MCF 10A (cell line): Measurements from ENCODE around the gene SFPQ. TPM values are rescaled to one million over a fixed set of nuclear protein-coding genes. Genes with fewer than 3 reads are reported as not detected.

Source experiments
- BruUV-seq: library from RNA; stranded (reverse); fragments of 400-500 nt; replicated peaks from 2 replicates; lab custom pipeline; 2021; lab: Mats Ljungman, UMichigan
- CTCF ChIA-PET: fragments of 300-600 bp; sonication (Branson Sonifier 250); formaldehyde crosslinking; extraction: SDS; loops from one replicate; lab custom pipeline; 2021; ENCODE audit warnings: antibody characterized with exemption, inconsistent platforms; lab: Yijun Ruan, JAX
- POLR2A ChIA-PET: fragments of 300-600, 350-650 bp; sonication (Branson Sonifier 250); formaldehyde crosslinking; extraction: SDS; loops from one replicate; lab custom pipeline; 2020; ENCODE audit warnings: antibody characterized with exemption, inconsistent platforms; lab: Yijun Ruan, JAX
- DNase-seq: peaks from one replicate; pipeline ENCODE4 v3.0.0-alpha.2; 2018; ENCODE audit not compliant: unreplicated experiment
- H3K27ac Mint-ChIP-seq: one replicate; pipeline ENCODE4 v1.8.0; 2022; ENCODE audit warnings: mild to moderate bottlenecking, low read depth, mixed read lengths; ENCODE audit not compliant: unreplicated experiment
- H3K27me3 Mint-ChIP-seq: one replicate; pipeline ENCODE4 v1.8.0; 2022; ENCODE audit warnings: mixed read lengths; ENCODE audit not compliant: insufficient read depth, unreplicated experiment
- H3K36me3 Mint-ChIP-seq: one replicate; pipeline ENCODE4 v1.8.0; 2022; ENCODE audit warnings: mild to moderate bottlenecking, moderate library complexity, mixed read lengths; ENCODE audit not compliant: insufficient read depth, unreplicated experiment
- H3K4me1 Mint-ChIP-seq: one replicate; pipeline ENCODE4 v1.8.0; 2022; ENCODE audit warnings: mixed read lengths; ENCODE audit not compliant: insufficient read depth, unreplicated experiment
- H3K4me3 Mint-ChIP-seq: one replicate; pipeline ENCODE4 v1.8.0; 2022; ENCODE audit warnings: mild to moderate bottlenecking, moderate library complexity, mixed read lengths; ENCODE audit not compliant: unreplicated experiment
- H3K9me3 Mint-ChIP-seq: one replicate; pipeline ENCODE4 v1.8.0; 2022; ENCODE audit warnings: mixed read lengths; ENCODE audit not compliant: unreplicated experiment
- intact Hi-C: fragments of 100-400 bp; cut with micrococcal nuclease; formaldehyde crosslinking; loops from 2 replicates; pipeline ENCODE4 v1.14.1; 2022
- total RNA-seq: library from RNA; stranded (reverse); gene quantifications from 2 replicates; pipeline ENCODE4 v1.2.3, GENCODE V29; 2022
- TF ChIP-seq, protein P1 (sequence below): fragments of 200-600 bp; IDR thresholded peaks from one replicate; pipeline ENCODE4 v1.8.0; 2022; ENCODE audit warnings: antibody characterized with exemption, mild to moderate bottlenecking; ENCODE audit not compliant: unreplicated experiment

The SFPQ gene
- total RNA-seq, 1 experiment from 2014 or later = 314 TPM

DNA sequence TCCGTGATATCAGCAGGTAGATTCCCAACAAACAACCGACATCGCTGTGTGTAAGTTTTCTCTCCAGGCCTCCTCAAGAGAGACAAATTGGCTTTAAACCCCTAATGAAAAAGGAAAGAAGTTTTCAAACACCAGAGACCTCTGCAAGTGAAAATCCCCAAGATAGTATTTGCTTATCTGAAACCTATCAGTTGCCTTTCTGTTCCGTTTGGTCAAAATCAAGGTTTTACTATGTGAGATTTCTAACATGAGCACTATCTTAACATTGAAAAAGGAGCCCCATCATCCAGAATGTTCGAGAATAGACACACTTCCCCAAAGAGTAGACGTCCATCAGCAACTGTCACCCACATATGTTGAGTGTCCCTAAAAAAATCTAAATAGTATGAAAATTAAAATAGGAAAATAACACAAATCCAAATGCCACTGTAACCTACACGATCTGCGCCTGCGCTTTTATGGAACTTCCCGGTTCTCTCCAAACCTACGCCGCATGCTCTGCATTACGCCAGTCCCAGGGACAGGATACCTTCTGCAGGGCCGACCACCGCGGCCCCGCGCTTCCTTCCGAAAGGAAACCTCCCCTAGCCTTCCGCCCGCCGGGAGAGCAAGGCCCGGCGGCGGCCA is 1.4 kb downstream of the SFPQ start:
- TSS peak; percentile 44 for BruUV-seq
- DNase-seq = no peak
- H3K4me3 Mint-ChIP-seq = peak overlapping the region; percentile 85
- intact Hi-C loops = loop anchor here (5.0 to 10.0 kb wide), 4 partner anchors 159 to 339 kb away; partner anchors contain the start of gene ZMYM6
- H3K27ac Mint-ChIP-seq = peak overlapping the region; percentile 96
- H3K9me3 Mint-ChIP-seq = no peaks in the 10 kb centered on the region
- H3K36me3 Mint-ChIP-seq = peaks cover 65% of the 10 kb centered on the region
- POLR2A ChIA-PET = interaction anchor here (0.6 to 2.0 kb wide), 8 partner anchors 11 to 526 kb away, joined by 3 to 8 read pairs (median 6); partner anchors contain the start of gene ZMYM1
- TF ChIP-seq, protein P1, sequence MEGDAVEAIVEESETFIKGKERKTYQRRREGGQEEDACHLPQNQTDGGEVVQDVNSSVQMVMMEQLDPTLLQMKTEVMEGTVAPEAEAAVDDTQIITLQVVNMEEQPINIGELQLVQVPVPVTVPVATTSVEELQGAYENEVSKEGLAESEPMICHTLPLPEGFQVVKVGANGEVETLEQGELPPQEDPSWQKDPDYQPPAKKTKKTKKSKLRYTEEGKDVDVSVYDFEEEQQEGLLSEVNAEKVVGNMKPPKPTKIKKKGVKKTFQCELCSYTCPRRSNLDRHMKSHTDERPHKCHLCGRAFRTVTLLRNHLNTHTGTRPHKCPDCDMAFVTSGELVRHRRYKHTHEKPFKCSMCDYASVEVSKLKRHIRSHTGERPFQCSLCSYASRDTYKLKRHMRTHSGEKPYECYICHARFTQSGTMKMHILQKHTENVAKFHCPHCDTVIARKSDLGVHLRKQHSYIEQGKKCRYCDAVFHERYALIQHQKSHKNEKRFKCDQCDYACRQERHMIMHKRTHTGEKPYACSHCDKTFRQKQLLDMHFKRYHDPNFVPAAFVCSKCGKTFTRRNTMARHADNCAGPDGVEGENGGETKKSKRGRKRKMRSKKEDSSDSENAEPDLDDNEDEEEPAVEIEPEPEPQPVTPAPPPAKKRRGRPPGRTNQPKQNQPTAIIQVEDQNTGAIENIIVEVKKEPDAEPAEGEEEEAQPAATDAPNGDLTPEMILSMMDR = no peak
- no peaks in the 10 kb centered on the region for H3K27me3 Mint-ChIP-seq
- CTCF ChIA-PET = interaction anchor here (0.6 to 0.7 kb wide), 4 partner anchors 32 to 537 kb away, joined by 3 read pairs; no protein-coding TSS in a partner anchor
- H3K4me1 Mint-ChIP-seq = peaks cover 39% of the 10 kb centered on the region

DNA sequence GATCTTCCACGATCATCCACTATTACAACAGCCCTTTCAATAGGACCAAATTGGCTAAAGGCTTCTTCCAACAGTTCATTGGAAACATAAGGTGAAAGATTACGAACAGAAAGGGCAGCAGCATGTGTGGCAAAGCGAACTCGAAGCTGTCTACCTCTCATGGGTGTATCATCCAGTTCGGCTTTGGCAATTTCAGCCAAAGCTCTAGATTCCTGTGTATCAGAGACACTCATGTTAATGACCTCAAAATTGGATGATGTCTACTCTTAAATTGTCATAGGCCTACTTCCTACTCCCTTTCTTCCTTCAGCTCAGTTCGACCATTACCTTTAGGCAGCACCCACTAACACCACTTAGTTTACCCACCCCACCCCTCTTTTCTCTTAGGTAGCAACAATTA is 2.2 kb downstream of the SFPQ start:
- ChIA-PET CTCF (interaction anchor here (0.6 to 2.1 kb wide), 6 partner anchors 11 to 538 kb away, joined by 3 to 11 read pairs (median 3); no protein-coding TSS in a partner anchor), POLR2A (interaction anchor here (0.6 to 2.0 kb wide), 12 partner anchors 10 to 527 kb away, joined by 3 to 10 read pairs (median 4); partner anchors contain the start of gene ZMYM1)
- BruUV-seq = no TSS peak

DNA sequence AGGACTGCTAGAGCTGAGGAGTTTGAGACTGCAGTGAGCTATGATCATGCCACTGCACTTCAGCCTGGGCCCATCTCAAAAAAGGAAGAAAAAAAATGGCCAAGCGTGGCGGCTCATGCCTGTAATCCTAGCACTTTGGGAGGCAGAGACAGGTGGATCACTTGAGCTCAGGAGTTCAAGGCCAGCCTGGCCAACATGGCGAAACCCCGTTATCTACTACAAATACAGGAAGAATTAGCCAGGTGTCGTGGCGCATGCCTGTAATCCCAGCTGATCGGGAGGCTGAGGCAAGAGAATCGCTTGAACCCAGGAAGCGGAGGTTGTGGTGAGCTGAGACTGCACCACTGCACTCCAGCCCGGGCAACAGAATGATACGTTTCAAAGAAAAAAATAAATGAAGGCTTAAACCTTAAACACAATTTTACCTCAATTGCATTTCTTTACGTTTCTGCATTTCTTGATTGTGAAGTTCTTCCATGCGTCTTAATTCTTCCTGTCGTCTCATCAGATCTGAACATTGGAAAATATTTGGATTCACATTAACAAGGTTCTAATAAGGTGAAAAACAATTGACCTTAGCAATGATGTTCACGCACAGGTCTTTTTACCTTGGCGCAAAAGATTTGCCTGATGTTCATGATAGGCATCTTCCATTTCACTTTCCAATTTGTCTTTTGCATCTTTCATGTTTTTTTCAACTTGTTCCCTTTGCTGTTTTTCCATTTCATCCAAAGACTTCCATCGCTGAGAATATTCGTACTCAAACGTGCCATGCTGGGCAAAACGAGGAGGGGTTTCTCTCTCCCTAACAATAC is 4.2 kb downstream of the SFPQ start:
- peak overlapping the region; percentile 59 for H3K27ac Mint-ChIP-seq

More for the DNA sequence above, 2.2 kb downstream of the SFPQ start:
- DNase-seq = no peak
- intact Hi-C loops = loop anchor here (5.0 to 10.0 kb wide), 4 partner anchors 158 to 338 kb away; partner anchors contain the start of gene ZMYM6
- H3K36me3 Mint-ChIP-seq = peaks cover 73% of the 10 kb centered on the region
- TF ChIP-seq, protein P1 = no peak
- H3K9me3 Mint-ChIP-seq = no peaks in the 10 kb centered on the region
- peak overlapping the region; percentile 85 for H3K4me3 Mint-ChIP-seq
- H3K27me3 Mint-ChIP-seq = no peaks in the 10 kb centered on the region
- peaks cover 45% of the 10 kb centered on the region for H3K4me1 Mint-ChIP-seq
- H3K27ac Mint-ChIP-seq = peak overlapping the region; percentile 96

More for the DNA sequence above, 4.2 kb downstream of the SFPQ start:
- POLR2A ChIA-PET = interaction anchor here (0.6 to 1.0 kb wide), 3 partner anchors 17 to 1058 kb away, joined by 3 to 5 read pairs (median 3); no protein-coding TSS in a partner anchor
- TF ChIP-seq, protein P1 = no peak
- no peak for DNase-seq
- peaks cover 47% of the 10 kb centered on the region for H3K4me1 Mint-ChIP-seq
- no peaks in the 10 kb centered on the region for H3K9me3 Mint-ChIP-seq
- no TSS peak for BruUV-seq
- H3K27me3 Mint-ChIP-seq = no peaks in the 10 kb centered on the region
- H3K4me3 Mint-ChIP-seq = peak overlapping the region; percentile 85
- intact Hi-C loops = no loop called here
- H3K36me3 Mint-ChIP-seq = peaks cover 93% of the 10 kb centered on the region
- CTCF ChIA-PET = interaction anchor here (0.6 to 2.1 kb wide), 3 partner anchors 13 to 151 kb away, joined by 3 to 11 read pairs (median 3); no protein-coding TSS in a partner anchor
